HG03103 (cell line): Measurements from ENCODE around the gene RPTOR.
"Not testable (repeated sequence)": the region's sequence is repeated elsewhere in the genome, so short reads cannot be mapped to it uniquely, and the experiment has no call there.

Experiments used
- ATAC-seq: cut with Tn5 transposase; IDR thresholded peaks from one replicate; pipeline ENCODE4 v1.9.1; 2021; ENCODE audit warnings: low read depth; ENCODE audit not compliant: unreplicated experiment

Gene RPTOR

DNA sequence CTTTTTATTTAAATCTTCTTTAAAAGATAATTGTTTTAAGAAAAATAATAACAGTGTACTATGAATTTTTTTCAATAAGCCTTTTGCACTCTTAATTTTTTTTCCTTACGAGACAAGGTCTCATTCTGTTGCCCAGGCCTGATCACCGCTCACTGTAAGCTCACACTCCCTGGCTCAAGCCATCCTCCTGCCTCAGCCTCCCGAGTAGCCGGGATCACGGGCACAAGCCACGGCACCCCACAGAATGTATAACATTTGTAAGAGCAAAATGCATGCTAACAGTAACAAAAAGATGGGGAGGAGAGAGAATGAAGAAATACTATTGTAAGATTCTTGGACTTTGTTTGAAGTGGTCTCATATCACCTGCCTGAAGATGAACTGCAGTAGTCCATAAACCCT lies 320.1 kb downstream of the RPTOR start:
- no peak for ATAC-seq

DNA sequence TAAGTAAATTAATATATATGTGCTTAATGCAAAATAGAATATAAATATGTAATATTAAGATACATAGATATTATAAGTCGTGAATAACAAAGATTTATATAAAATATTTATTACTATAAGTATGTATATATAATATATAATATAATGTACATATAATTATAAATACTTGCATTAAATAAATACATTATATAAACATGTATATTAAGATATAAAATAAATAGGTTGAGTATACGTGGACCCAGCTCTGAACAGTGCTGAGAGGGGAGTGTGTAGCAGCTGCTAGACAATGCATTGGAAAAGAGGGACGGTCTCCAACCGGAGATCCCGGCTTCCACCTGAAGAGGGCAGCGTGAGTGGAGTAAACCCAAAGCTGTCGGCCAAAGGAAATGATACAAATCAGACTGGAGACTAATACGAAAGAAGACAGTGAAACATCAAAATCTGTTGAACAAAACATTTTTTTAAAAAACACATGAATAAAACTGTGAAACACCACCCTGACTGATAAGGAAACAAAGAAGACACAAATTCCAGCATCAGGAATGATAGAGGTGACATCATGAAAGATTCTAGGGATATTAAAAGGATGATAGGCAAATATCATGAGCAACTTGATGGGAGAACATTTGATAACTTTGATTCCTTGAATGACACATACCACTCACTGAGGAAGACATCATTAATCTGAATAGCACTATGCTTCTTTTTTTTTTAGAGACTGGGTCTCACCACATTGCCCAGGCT lies 321.6 kb downstream of the RPTOR start:
- ATAC-seq, result no peak

DNA sequence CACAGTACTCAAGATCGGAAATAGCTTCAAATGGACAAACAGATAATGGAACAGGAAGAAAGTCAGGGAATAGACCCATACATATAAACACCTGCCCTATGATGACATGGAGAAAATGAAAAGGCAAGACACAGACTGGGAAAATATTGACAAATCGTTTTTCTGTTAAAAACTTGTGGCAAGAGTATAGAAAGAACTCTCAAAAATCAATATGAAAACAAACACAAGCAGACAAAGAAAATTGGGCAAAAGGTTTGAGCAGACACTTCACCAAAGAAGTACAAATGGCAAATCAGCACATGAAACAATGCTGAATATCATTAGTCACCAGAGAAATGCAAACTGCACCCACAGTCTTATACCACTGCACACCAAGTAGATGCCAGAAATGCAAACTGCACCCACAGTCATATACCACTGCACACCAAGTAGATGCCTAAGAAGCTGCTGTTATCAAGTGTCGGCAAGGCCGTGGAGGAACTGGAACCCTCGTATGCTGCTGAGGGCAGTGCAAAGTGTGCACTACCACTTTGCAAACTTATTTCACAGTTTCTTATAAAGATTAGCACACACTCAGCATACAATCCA lies 323.5 kb downstream of the RPTOR start:
- no peak for ATAC-seq

DNA sequence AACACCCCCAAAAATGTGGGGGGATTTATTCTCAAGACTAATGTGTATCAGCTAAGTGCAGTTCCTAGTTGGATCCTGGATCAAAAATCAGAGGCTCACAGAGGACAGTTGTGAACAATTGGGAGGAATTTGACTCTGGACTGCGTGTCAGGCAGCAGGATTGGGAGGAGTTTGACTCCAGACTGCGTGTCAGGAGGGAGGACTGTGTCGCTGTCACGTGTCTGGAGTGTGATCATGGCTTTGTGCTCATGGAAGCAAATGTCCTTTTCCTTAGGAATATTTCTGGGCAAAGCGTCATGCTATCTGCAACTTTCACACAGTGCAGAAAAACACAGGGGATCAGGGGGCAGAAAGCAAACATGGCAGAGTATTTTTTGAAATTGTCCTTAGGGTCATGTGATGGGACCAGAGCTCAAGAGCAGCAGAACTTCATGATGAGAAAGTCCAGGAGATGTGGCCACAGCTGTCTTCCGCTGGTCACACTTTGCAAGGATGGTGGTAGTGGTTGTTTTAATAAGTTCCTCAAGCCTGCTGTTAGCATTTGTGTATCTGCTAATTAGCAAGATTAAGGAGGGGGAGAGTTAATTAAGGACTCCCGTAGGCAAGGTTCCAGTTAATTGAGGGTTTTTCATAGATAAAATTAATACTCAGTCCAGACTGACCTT lies 325.0 kb downstream of the RPTOR start:
- ATAC-seq, result no peak

DNA sequence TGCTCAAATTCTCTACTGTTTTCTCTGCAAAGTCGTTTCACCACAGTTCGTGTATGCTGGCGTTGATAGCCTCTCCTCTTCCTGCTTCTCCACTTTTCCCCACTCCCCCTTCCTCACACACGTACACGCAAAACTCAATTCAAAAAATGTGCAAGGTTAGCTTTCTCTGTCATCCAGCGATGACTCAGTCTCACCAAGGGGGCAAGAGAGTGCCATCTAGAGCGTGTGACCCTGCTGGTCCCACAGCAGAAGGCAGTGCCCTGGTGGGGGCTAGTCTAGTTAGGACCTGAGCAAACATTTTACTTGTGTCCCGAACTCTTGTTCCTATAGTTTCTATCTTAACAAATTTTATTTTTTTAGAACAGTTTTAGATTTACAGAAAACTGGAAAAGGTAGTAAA lies 325.8 kb downstream of the RPTOR start:
- ATAC-seq, result no peak

DNA sequence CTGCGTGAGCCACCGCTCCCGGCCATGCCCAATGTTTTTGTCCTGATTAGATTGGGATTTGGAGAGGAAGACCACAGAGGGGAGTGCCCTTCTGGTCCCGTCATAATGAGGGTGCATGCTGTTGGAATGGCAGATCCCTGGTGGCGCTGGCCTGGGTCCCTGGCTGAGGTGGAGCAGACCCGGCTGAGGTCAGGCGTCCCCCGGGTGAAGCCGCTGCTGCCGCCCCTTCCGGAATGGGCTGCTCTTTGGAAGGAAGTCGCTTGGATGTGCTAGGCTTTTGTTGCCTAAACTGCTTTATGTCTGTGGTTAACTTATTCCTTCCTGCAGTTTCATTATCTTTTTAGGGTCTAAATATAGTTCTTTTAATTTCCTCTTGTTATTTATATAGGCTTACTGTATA lies 326.7 kb downstream of the RPTOR start:
- no peak for ATAC-seq

DNA sequence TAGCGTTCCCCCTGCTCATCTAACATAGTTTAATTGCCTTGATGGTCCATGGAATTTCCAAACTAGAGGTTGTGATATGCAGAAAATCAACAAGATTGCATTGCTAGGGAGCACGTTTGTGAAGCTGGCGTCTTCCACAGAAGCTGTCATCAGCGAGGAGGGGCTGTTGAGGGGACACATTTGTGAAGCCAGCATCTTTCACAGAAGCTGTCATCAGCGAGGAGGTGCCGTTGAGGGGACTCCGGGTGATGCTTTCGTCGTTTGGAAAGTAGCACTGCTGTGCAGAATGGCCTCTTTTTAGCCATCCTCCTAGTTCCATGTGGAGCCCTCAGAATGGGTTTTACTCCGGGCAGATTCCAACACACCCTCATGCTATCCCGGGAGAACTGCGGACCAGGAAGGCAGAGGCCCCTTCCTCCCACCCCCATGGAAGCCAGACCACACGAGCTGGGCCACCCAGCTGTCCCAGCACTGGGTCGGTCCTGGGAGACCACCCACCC lies 327.4 kb downstream of the RPTOR start:
- ATAC-seq, result no peak

DNA sequence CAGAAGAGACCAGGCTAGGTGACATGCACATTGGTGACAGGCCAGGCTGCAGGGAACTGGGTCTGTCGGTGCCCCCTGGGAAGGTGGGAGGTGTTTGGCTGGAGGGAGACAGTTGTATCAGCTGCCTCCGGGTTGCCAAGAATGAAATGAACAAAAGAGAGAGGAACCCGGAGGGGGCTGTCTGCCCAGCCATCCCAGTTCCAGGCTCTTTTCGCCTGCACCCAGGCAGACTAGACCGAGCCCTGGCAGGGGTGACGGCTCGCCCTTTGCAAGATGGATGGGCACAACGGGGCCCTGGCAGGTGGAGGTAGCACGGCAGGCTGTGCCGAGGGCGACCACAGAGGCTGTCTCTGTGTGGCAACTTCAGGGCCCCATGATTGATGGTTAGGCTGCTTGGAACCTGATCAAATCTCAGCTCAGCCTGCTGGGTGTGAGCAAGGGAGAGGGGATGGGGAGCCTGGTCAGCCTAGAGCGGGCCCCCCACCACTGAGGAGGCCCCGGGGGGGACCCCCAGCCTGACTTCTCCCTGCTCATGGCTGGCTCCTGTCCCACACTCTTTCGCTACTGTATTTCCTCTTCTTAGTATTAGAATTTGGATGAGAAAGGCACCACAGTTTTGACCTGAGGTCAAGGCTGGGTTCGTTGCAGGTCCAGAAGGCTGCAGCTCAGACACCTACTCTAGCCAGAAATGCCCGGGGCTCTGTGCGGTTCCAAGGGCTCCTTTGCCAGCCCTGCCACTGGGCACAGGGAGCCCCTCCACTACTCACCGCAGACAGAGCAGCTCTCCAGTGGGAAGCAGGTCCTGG lies 328.1 kb downstream of the RPTOR start:
- no peak for ATAC-seq

DNA sequence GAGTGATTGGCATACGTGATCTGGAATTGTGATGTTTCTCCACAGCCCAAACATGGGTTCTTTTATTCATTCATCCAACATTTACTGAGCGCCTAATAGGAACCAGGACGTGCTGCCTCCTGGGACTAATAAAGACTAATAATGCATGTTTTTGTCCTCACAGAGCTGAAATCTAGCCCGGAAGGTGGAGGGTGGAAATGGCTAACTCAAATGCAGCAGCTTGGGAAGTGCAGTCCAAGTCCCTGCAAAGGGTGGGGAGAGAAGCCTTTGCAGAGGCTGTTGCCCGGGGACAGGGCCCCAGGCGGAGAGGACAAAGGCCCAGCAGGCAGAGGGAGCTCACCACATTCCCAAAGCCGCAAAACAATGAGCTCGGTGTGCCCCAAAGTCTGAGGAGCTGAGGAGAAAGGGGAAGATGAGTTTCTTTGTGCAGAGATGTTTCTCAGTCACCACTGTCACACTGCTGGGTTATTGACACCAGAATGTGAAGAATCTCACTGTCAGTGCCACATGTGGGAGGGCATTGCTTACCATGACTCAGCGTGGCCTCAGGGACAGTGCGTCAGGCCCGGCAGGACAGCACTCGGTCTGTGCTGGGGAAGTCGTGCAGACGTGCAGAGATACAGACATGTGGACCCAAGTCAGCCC lies 328.8 kb downstream of the RPTOR start:
- ATAC-seq, result no peak

DNA sequence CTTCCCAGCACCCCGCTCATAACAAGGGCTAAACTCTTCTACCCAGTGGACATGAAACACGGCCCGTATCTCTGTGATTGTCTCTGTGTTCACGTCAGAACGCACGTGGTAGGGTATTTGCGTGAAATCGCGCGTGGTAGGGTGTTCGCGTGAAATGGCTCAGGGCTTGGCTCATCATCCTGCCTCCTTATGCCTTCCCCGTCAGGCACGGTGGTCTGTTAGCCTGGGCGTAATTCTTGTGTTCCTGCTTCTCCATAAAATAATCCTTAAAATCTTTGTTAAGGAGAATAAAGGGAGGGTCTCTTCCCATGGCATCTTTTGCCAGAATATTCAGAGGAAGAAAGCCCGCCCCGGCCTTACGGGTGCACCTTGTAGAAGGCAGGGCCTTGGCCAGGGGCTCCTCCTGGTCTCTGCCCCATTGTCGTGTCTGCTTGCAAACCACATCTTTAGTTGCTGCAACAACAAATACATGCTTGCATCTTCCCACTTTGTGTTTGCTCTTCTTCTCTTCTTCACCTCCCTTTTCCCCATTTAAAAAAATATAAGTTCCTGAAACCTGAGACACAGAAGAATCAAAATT lies 330.3 kb downstream of the RPTOR start:
- no peak for ATAC-seq

DNA sequence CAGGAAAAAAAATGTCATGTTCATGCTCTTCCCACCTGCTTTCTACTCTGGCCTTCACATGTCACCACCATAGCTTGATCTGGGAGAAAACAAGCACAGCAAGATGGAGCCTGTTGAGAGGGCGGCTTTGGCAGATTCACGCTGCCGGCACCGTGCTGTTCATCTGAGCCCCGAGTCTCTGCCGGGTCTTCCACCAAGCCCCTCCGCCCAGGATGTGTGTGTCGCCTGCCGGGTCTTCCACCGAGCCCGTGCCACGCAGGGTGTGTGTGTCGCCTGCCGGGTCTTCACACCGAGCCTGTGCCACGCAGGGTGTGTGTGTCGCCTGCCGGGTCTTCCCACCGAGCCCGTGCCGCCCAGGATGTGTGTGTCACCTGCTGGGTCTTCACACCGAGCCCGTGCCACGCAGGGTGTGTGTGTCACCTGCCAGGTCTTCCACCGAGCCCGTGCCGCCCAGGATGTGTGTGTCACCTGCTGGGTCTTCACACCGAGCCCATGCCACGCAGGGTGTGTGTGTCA lies 330.9 kb downstream of the RPTOR start:
- ATAC-seq, result not testable (repeated sequence)

DNA sequence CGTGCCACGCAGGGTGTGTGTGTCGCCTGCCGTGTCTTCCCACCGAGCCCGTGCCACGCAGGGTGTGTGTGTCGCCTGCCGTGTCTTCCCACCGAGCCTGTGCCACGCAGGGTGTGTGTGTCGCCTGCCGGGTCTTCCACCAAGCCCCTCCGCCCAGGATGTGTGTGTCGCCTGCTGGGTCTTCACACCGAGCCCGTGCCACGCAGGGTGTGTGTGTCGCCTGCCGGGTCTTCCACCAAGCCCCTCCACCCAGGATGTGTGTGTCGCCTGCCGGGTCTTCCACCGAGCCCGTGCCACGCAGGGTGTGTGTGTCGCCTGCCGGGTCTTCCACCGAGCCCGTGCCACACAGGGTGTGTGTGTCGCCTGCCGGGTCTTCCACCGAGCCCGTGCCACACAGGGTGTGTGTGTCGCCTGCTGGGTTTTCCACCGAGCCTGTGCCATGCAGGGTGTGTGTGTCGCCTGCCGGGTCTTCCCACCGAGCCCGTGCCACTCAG lies 331.9 kb downstream of the RPTOR start:
- ATAC-seq, result not testable (repeated sequence)

DNA sequence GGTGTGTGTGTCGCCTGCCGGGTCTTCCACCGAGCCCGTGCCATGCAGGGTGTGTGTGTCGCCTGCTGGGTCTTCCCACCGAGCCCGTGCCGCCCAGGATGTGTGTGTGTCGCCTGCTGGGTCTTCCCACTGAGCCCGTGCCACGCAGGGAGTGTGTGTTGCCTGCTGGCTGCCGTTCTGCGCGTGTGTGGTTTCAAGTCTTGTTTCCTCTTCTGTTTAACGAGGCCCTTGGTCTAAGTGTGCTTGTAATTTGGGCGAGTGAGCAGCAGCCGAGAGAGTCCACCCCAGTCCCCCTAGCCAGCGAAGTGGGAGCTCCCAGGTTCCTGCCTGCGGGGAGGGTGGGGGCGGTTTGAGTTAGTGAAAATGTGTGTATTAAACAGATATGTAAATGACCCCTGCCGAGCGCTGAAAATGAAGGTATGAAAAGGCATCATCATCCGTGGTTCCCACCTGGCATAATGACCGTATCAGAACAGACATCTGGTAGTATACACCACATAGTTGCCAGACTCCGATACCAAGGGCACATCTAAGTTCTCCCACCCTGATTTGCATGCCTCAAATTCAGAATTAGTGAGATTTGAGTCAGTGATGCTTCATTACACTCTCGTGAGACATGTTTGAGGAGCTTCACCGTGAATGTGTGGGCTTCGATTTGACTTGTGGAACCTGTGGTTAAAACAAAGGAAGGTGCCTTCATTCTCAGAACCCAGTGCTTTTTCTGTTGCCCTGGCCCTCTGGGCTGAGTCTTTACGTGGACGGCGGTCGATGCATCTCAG lies 332.5 kb downstream of the RPTOR start:
- ATAC-seq, result peak; percentile 74

DNA sequence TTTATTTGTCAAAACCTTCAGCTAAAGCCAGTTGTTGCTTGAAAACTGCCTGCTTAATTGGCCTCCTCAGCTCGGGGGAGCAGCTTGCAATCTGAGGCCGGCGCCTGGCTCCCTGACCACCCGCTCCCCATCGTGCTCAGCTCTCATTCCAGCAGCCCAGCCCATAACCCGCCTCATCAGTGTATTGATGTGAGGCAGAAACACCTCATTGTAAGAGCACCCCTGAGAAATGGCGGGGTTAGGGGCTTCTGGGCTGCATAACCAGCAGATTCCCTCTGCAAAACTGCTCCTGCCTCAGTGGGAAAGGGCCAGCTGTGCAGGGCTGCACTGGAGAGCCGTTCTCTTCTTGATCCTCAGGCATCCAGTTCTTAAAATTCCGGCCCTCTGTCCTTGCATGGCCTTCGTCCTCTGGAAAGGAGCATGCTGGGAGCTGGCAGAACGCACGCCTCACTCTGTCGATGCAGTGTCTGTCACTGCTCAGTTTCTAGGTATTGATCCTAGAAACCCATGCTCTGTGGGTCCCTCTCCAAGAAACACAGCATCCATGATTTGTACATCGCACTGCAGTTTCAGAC lies 333.2 kb downstream of the RPTOR start:
- no peak for ATAC-seq

DNA sequence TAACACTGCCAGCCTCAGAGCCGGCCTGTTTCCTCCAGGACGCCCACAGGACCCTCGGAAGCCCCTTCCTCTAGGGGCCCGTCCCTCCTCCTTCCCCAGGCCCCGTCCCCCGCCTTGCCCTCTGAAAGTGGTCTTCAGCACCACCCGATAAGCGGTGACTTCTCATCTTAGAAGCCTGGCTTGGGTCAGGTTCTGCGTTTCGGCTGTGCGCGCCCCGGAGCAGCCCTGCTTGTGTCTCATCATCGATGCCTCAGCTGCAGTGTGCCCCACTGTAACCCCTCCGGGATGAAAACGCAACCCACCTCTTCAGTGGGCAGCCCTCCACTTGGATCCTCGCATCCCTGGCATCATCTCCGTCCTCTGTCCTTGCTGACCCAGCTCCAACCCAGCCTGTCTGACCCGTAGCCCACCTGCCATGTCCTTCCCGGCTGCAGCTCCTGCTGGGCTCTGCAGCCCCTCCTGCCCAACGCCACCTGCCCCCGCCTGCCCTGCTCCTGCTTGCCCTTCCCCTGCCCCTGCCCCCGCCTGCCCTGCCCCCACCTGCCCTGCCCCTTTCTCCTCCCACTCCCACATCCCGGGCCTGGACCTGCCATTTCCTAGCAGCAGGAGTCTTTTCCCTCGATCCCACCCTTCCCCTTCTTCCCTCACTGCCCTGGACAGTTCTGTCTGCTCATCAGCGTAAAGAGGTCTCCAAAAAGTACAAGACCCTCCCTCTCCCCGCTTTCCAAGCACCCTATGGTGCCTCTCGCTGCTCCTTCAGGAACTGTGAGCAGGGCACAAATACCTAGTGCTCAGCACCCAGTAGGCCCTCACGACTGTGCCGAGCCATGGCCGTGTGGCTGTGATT lies 334.5 kb downstream of the RPTOR start:
- no peak for ATAC-seq

DNA sequence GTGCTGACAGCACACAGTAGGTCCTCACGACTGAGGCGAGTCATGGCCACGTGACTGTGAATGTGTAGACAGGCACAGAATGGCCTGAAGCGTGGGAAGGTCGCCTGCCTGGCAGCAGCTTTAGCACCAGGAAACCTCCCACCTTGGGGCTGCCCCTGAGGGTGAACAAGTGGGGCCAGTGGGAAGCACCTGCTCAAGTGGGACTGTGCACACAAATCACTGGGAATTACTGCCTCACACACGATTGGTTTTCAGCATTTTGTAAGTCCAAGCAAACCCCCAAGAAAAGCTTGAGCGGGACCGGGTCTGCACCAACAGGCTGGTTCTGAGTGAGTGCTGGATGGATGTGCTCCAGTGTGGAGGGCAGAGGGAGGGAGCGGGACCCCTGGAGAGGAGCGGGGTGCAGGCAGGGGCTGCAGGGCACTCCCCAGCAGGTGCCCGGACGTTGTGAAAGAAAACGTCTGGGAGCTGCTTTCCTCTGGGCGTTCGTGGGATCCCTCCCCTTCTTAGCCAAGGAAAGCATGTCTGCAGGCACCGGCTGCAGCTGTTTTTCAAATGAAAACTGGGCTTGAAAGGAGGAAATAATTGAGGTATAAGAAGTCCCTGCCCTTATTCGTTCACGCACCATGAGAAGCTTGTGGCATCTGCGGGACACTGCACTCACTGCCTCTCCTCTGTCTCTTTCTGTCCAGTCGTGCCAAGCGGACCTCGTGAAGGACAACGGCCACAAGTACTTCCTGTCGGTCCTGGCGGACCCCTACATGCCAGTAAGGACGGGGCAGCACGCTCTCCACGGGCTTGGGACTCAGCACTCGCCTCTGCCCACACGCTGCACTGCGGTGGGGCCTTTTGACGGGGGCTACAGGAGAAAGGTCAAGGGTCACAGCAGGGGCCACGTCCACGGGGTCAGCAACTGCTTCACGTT lies 335.3 kb downstream of the RPTOR start:
- no peak for ATAC-seq

DNA sequence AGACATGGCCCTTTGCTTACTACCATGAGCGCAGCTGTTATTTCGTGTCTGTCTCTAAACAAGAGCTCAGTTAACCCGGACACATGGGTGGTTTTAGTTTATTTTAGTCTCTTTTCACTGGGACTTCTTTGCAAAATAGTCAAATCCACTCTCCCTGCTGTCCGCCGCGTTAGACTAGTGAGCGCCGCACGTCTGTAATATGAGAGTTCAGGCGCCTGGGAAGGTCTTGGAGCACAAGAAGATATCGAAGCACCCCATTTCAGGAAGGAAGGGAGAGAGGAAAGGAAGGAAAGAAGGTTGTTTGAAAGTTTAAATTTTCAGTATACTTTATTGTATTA lies 336.0 kb downstream of the RPTOR start:
- ATAC-seq, result no peak
